HG03103 (cell line): Measurements from ENCODE around the gene LYSMD2.

Experiments used
- ATAC-seq: cut with Tn5 transposase; IDR thresholded peaks from one replicate; pipeline ENCODE4 v1.9.1; 2021; ENCODE audit warnings: low read depth; ENCODE audit not compliant: unreplicated experiment

Gene LYSMD2

GRCh38 chr15:51752888-51753287 lies 15.4 kb upstream of the LYSMD2 start:
- ATAC-seq: no peak

- ATAC-seq: peak; percentile 31
These were observed 14.5 kb upstream of the LYSMD2 start for GRCh38 chr15:51751697-51752683.

DNA sequence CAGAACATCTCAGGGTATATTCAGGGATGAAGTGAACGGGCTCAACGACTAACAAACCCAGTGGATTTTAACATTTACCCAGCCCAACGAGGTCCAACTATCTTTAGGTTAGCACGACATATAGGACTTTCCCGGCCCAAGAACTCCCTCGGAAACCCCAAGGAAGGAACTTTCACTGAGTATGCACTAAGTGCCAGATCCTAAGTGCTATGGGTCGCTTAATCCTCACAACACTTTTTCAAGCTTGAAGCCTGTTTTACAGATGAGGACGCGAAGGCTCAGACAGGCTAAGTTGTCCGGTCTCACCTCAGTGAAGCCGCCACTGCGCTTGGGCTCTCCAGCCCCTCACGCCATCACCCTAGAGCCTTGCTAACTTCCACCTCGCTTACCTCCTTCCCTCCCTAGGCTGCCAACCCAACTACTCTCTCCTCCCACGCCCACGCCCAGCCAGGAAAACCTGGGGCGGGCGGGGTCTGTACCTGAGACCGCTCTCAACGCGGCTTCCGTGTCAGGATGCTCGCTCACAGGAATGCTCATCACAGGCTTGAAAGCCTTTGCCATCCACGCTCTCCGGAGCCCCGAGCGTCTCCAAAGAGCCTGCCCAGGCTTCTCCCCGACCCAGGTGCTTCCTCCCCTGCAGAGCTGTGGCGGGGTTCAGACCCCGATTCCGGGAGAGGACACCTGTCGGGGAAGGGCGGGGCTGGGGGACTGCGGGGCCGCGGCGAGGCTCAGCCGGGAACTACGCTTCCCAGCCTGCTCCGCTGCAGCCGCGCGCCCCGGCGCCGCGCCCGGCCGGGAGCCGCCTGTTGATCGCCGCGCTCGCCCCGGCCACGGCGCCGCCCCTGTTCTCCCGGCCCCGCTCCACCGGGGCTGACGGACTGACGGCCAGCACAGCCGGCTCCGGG lies 13.6 kb upstream of the LYSMD2 start, which contains the start of gene TMOD2:
TSS of gene TMOD2 (plus strand) at position 806 of the 905 bp plus-strand sequence. CDS start 14,845 bp downstream, outside the sequence.
- ATAC-seq: peak; percentile 67

DNA sequence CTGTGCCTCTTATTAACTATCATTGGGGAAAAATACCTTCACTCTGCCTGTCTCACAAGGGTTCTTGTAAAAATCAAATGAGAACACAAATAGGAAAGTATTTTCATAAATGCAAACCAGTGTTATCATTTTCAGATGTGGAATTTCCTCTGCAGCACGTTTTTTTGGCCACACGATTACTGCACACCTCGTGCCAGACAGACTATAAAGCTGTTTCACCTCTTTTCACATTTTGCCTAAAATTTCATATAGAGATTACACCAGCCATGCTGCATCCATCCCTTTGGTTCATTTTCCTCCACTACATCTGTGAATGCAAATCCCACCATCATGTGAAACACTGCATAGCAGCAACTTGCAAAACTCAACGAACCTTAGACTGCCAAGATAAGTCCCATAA lies 12.7 kb upstream of the LYSMD2 start:
- no peak for ATAC-seq

DNA sequence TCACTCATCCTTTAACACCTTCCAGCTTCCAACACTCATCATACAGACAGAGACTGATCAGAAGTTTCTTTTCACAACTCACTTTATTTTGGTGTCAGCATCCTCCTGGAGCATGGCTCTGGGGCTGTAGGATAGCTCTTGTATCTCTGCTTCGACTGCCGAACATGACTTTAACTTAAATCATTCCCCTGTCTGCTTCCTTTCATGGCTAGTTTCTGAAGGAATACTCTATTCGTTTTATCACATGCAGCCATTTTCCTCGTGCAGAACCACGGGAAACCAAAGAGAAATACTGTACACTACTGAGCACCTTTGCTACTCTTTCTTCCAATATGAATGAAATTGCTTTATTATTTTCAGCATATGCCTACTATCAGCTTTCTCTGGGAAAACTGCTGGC lies 11.9 kb upstream of the LYSMD2 start:
- no peak for ATAC-seq

DNA sequence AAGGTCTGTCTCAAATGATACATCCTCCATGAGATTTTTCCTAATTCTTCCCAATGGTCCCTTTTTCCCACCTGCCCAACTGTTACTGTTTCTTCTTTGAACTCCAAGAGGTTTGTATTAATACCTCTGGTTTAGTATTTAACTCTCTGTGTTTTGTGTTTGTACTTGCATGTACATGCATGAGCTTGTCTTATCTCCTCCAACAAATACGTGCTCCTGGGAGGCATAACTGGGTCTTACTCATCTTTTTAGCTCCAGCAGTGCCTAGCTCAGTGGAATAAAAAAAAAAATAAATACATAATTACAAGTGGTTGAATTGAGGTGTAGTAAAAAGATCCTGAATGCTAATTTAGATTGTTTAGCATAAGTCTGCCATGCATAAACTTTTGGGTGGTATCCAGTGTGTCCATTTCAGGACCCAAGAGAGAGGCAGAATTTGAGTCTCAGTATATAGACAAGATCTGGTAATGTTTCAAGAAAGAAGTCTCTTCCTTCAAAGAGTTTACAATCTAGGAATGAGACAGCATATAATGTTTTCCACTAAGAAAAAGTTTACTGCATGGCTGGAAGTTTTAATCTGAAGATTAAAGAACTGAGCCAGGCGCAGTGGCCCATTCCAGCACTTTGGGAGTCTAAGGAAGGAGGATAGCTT lies 1.7 kb upstream of the LYSMD2 start:
- no peak for ATAC-seq

- no peak for ATAC-seq
These were observed 1.1 kb upstream of the LYSMD2 start for GRCh38 chr15:51738553-51738952.

GRCh38 chr15:51736751-51737521 lies 519 bp downstream of the LYSMD2 start:
- ATAC-seq: peak; percentile 28

DNA sequence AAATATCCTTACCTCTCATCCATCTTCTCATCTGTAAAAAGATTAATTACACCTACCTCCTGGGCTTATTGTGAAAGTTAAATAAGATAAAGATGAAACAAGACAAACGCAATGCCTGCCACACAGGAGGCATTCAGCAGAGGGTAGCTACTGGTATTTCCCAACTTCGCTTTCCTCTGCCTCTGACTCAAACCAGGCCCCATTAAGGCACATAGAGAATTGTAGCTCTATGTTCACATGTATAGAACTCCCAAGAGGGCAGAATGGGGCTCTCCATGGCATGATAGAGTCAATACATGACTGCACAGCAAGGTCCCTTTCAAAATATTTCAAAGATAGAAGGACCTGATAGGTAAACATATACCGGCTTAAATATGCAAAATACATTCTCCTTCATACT lies 1.4 kb downstream of the LYSMD2 start:
- no peak for ATAC-seq

DNA sequence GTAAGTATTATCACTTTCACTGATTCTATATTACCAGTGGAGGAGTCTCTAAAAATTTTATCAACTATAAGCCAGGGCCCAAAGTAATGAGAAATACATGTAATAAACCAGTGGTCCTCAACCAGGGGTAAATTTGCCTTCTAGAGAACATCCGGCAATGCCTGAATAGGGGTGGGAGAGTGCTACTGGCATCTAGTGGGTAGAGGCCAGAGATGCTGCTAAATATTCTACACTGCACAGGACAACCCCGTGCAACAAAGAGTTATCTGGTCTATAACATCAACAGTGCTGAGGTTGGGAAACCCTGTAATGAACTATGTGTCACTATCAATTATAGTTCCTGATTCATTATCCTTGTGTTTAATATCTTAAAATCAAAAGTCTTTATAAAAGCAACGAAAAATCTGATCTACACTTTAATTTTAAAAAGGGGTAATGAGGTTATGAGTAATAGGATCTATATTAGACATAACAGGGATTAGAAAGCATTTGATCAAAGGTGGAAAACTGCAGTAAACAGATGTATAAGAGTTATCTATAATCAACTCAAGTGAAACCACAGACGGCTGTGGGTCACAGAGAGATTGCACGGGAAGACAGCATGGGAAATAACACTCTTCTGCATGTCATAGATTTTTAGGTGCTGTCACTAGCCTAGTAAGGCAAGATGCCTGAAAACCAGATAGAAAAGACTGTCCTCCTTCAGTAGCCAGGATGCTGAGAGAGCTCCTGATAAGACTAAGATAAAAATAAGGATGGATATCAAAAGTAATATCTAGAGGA lies 2.0 kb downstream of the LYSMD2 start:
- ATAC-seq: no peak

- no peak for ATAC-seq
These were observed 4.8 kb downstream of the LYSMD2 start for GRCh38 chr15:51732646-51733045.

DNA sequence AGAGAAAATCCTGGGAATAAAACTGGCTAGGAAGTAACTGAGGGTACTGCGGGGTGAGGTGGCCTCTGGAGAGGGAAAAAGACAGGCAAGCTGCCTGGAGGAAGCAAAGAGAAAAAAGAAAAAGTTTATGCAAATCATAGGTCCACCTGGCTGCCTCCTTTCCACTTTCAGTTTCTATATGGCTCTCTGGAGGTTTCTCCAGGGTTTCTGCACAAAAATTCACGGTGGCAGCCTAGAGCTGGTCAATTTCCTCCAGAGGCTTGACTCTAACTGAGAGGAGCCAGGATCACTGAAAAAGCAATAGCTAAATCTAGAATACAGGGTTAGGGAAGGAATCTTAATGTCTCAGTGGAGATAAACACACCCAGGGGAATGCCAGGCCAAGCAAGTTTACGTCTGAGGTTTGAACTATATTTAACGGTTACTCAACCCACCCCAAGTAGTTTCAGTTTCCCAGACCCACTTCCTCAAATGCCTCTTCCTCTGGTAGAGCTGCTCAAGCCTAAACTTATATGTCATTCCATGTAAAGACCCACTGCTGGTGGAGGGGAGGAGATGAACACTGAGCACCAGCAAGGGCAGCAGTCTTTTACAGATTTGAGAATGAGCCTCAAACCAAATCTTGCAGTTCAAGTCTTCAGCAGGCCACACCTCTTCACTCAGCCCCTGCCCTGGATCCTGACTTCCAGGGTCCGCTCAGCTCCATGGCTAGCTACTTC lies 5.7 kb downstream of the LYSMD2 start:
- ATAC-seq: peak; percentile 45

DNA sequence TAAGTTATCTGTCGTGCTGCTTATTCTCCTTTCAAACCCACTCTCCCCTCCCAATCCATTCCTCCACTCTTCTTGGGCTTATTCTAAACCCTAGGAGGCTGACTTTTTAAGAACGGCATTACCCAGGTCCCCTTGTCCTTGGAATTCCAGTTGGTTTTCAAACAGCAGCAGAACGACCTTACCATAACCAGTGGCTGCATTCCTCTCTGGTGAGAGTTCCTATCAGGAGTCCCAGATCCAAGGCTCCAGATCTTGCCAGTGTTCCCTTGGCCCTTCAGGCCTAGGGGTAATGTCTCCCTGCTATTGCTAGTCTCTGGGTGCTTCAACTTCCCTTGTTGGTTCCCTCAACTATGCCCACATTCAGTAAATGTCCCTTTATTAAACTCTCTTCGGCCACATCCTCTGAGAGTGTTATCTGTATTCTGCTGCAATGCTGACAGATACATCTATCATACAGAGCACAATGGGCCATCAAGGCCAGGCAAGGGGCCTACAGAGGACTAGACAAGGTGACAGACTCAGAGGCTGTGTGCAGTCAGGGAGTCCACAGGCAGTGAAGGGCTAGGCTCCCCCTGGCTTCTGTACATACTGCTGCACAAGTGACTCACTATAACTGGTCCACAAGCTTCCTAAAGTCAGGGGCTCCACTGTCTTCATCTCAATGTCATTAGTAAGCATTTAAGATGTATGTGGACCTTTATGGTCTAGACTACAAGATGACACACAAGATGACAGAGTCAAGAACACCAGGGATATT lies 10.1 kb downstream of the LYSMD2 start:
- ATAC-seq: no peak

- peak; percentile 85 for ATAC-seq
These were observed 11.0 kb downstream of the LYSMD2 start for GRCh38 chr15:51726302-51727073.

GRCh38 chr15:51724673-51725072 lies 12.8 kb downstream of the LYSMD2 start:
- no peak for ATAC-seq

DNA sequence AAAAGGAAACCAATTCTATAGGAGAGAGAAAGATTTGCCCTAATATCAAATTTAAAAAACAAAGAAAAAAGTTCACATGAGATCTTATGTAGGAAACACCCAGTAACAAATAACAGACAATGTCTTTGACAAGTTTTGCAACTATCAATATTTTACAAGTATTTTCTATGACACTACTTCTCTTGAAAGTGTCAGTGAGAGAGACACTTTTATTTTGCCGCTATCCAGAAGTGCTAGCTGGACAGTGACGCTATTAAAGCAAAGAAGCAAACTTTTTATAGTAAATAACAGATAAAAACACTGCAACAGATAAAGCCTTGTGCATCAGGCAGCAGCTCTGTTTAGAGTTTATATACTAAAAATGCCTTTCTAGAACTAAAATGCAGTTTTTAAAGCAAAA lies 13.3 kb downstream of the LYSMD2 start:
- no peak for ATAC-seq
